HT1080 (cell line): ENCODE measurements around the gene TCTN3. TPM values are rescaled to one million over a fixed set of nuclear protein-coding genes. Genes with fewer than 3 reads are reported as not detected.
"Not testable (repeated sequence)": the region's sequence is repeated elsewhere in the genome, so short reads cannot be mapped to it uniquely, and the experiment has no call there.

Experiments used
- DNase-seq: peaks from one replicate; pipeline ENCODE4 v3.0.0-alpha.2; 2015; ENCODE audit warnings: low read depth
- polyA plus RNA-seq, 2 experiments: library from polyadenylated mRNA; depleted of rRNA; stranded (reverse); fragments of >200 nt; gene quantifications; 2 replicates each; pipeline ENCODE4 v1.2.3, GENCODE V29; 2015
- total RNA-seq: library from RNA; depleted of rRNA; stranded (reverse); fragments of >200 nt; shearing (Covaris generic); gene quantifications from 2 replicates; pipeline ENCODE4 v1.2.3, GENCODE V29; 2014; rRNA removed

The TCTN3 gene, protein sequence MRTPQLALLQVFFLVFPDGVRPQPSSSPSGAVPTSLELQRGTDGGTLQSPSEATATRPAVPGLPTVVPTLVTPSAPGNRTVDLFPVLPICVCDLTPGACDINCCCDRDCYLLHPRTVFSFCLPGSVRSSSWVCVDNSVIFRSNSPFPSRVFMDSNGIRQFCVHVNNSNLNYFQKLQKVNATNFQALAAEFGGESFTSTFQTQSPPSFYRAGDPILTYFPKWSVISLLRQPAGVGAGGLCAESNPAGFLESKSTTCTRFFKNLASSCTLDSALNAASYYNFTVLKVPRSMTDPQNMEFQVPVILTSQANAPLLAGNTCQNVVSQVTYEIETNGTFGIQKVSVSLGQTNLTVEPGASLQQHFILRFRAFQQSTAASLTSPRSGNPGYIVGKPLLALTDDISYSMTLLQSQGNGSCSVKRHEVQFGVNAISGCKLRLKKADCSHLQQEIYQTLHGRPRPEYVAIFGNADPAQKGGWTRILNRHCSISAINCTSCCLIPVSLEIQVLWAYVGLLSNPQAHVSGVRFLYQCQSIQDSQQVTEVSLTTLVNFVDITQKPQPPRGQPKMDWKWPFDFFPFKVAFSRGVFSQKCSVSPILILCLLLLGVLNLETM
- 24.0 and 33.0 TPM in 2 replicates for total RNA-seq
- polyA plus RNA-seq (2015; cell fraction: cytosol; rRNA removed): 36.1 and 39.3 TPM in 2 replicates
- 42.7 and 43.4 TPM in 2 replicates for polyA plus RNA-seq (2015; cell fraction: nucleus; rRNA removed)

DNA sequence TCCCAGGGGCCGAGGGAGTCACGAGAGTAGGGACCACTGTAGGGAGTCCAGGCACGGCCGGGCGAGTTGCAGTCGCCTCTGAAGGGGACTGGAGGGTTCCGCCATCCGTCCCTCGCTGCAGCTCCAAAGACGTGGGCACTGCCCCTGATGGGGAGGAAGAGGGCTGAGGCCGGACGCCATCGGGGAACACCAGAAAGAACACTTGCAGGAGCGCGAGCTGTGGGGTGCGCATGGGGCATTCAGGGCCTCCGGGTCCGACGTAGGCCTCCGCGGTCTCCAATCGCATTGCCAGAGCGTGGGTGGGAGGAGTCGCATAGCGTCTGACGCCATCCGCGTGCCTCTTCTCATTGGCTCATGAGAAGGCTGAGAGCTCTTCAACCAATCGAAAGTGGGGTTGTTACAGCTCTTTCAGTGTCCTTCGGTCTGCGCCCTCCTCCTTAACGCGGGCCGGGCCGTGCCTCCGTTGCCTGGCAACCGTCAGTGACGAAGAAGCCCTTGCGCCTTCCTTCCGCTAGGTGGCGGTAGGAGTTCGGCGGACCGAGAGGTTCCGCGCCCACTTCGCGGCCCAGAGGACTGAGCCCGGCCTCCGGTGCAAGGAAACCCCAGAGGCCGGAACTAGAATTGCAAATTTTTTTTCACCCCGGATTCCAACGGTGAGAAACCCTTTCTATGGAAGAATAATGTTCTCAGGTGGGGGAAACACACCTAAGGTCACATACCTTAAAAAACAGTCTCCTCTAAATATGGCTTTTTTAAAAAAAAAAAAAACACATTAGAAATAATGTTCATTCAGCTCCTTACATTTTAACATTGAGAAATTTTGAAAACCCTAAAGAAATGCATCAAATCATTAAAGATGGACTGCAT is at the start of gene TCTN3:
Gene TCTN3, minus strand, starts transcription at position 260 of the 867 bp plus-strand sequence. Its CDS starts 28 bp downstream, at position 232.
- DNase-seq: peak; percentile 99

DNA sequence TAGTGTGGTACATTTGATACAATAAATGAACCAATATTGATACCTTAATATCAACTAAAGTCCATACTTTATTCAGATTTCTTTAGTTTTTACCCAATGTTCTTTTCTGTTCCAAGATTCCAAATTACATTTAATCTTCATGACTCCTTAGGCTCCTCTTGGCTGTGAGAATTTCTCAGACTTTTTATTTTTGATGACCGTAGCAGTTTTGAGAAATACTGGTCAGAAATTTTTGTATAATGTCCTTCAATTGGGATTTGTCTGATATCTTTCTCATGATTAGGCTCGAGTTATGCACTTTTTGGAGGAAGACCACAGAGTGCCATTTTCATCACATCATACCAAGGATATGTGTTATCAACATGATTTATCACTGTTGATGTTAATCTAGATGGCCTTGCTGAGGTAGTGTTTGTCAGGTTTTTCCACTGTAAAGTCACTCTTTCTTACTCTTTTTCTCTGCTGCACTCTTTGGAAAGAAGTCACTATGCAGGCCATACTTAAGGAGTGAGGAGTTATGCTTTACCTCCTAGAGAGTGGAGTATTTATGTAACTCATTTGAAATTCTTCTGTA is 49.3 kb upstream of the TCTN3 start:
- no peak for DNase-seq

DNA sequence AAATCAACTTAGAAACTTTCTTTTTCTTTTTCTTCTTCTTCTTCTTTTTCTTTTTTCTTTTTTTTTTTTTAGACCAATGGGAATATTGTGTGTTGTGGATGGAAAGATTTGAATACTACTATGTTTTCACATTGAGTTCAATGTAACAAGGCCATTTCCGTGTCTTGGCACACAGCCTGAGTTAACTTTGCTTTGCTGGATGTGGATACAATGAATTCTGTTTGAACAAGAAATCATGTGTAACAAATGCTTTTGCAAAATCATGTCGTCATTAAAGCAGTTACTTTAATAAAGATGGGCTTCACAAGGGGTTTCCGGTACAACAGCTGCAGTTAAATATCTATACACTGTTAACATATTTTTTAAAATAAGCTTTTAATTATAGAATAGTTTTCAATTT is 48.8 kb upstream of the TCTN3 start:
- DNase-seq: no peak

DNA sequence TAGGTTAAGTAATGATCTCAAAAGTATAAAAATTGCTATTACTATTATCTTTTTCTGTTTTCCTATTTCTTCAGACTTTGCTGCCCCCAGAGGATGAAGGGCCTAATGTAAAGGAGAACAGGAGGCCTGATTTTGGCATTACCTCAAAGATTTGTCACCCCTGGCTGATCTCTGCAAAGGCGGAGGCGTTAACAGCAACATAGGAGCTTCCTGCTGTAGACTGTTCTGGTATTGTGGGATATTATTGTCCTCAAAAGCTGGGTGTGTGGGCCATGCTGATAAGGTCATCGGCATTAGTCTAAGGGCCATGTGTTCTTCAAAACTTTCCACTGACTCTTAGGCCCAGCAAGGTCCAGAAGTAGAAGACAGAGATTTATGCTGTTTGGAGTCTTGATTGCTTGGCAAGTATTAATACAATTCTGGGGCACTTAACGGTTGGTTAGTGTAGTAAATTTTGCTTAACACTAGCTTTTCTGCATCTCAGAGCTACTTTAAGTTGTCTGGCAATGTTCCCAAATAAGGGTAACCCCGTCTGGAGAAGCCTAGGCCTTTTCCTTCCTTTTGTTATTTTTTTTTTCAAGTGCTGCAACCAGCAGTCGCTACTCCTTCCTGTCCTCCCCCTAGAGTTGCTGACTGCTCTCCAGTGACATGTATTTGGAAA is 48.2 kb upstream of the TCTN3 start:
- peak; percentile 6 for DNase-seq

DNA sequence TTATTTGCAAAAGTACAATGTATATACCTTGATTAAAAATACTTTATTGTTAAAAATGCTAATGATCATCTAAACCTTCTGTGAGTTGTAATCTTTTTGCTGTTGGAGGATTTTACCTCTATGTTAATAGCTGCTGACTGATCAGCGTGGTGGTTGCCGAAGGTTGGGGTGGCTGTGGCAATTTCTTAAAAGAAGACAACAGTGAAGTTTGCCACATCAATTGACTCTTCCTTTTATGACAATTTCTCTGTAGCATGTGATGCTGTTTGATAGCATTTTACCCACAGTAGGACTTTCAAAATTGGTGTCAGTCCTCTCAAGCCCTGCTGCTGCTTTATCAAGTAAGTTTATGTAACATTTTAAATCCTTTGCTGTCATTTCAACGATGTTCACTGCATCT is 45.3 kb upstream of the TCTN3 start:
- no peak for DNase-seq

DNA sequence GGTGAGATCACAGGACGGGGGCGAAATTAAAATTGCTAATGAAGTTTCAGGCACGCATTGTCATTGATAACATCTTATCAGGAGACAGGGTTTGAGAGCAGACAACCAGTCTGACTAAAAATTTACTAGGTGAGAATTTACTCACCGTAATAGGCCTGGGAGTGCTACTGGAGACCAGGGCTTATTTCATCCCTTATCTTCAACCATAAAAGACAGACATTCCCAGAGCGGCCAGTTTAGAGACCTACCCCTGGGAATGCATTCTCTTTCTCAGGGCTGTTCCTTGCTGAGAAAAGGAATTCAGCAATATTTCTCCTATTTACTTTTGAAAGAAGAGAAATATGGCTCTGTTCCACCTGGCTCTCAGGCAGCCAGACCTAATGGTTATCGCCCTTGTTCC is 39.2 kb upstream of the TCTN3 start:
- DNase-seq: not testable (repeated sequence)

DNA sequence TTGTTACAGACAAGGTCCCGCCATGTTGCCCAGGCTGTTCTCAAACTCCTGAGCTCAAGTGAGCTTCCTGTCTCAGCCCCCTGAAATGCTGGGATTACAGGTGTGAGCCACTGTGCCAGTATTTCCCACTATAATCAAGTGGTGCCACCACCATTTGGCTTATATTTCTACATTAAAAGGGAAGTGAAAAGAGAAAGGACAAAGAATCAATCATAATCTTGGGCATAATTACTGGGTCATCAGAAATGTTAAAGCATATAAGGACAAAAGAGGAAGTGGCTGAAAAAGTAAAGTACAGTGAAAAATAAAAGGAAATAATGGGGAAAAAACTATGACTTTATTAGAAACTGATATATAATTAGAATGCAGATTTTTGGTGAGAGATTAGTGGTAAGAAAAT is 36.5 kb upstream of the TCTN3 start:
- DNase-seq: no peak

DNA sequence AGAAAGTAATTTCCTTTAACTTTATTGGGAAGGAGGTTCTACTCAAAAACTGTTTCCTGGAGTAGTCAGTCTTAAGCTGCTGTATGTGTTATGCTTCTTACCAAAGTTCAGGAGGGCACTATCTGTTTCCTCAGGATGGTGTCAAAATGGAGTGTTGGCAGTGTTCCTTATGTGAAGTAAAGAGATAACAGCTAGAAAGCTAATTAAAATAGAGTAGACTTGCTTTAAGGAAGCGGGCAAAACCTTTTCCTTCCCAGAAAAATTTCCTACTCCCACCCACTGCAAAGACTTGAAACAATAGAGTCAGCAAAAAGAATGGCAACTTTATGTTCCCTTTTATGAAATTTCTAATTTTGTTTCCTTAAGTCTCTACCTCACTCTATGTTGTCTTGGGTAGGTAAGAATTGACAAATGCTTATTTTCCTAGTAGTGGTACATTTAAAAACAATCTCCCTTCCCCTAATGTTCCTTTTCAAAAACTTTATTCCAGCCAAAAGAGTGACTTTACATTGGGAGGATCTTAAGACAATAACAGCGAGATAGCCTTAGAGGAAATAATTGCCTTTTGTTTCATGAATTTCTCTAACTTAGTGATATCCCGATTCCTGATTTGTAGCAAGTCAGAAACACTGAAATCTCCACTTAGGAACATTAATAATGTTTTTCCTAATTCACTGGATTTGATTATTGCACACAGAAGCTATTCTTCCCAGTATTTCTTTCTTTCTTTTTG is 35.8 kb upstream of the TCTN3 start:
- DNase-seq: no peak

DNA sequence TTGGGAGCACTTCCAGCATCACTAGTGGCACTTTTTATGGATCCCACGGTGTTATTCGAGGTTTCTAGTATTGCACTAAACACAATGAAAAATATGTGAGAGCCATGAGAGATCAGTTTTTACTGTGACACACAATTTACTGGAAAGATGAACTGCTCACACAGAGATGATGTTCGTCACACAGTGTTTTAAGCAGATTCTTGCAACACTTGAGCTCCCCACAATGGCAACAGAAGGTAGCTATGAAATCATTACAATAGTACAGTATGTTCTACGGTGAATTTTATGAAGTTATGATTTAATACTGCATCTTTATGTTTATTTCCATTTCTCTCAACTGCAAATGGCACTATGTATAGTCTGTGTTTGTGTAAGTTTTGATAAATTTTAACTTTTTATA is 34.8 kb upstream of the TCTN3 start:
- no peak for DNase-seq

DNA sequence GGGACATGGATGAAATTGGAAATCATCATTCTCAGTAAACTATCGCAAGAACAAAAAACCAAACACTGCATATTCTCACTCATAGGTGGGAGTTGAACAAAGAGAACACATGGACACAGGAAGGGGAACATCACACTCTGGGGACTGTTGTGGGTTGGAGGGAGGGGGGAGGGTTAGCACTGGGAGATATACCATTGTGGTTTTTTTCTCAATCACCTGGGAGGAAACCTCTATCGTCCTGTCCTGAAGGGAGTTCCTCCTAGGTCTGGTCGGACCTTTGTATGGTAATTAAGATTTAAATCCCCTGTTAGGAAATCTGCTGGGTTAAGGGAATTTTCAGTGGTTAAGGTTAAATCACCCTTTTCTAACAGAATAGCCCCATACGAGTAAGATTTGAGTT is 28.8 kb upstream of the TCTN3 start:
- DNase-seq: not testable (repeated sequence)

DNA sequence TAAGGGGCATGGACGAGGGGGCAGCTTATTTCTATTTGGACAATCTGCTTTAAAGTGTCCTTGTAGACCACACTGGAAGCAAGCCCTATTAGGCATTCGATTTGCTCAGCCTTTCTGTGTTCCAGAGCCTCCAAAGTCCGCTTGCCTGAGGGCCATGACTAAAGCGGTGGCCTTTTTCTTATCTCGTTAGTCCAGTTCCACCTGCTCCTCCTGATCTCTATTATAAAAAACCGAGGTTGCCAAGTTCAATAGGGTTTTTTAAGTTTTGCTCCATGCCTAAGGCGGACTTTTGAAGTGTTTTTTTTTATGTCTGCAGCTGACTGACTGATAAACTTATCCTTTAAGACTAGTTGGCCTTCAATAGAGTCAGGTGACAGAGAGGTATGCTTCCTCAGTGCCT is 27.0 kb upstream of the TCTN3 start:
- DNase-seq: not testable (repeated sequence)

DNA sequence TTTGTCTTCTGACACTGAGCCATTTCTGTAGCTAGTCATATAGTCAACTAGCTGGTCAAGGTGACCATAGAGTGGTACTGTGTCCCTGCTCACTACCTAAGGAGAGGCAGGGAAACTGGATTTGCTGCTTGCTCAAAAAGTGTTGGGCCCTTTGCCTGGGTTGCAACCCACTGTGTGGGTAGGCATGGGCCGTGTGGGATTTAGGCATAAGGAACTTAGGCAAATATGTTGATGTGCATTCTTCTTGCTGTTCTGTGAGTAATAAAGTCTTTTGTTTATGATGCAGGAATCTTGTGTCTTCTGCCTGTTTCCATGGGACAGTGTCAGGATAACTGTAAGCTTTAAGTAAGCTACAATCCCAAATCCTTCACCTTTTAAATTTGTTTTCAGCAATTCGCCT is 23.1 kb upstream of the TCTN3 start:
- no peak for DNase-seq

DNA sequence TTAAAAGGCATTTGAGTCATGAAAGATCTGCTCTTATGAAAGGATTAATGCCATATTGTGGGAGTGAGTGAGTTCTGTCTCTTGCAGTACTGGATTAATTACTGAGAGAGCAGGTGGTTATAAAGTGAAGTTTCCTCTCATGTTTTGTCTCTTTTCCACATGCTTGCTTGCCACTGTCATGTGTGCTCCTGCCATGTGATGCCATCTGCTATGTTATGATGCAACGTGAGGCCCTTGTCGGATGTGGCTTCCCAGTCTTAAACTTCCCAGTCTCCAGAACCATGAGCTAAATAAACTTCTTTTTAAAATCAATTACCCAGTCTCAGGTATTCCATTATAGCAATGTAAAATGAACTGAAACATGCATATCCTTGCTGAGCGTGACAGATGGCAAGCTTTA is 22.7 kb upstream of the TCTN3 start:
- DNase-seq: no peak

DNA sequence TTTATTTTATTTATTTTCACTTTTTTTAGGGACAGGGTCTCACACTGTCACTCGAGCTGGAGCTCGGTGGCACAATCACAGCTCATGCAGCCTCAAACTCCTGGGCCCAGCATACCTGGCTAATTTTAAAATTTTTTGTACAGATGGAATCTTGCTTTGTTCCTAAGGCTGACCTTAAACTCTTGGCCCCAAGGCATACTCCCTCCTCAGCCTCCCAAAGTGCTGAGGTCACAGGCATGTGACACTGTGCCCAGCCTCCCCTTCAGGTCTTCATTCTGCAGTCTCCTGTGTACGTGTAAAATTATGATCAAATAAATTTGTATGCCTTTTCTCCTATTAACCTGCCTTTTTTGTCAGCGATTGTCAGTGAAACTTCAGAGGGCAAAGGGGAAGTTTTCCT is 17.8 kb upstream of the TCTN3 start:
- DNase-seq: no peak

DNA sequence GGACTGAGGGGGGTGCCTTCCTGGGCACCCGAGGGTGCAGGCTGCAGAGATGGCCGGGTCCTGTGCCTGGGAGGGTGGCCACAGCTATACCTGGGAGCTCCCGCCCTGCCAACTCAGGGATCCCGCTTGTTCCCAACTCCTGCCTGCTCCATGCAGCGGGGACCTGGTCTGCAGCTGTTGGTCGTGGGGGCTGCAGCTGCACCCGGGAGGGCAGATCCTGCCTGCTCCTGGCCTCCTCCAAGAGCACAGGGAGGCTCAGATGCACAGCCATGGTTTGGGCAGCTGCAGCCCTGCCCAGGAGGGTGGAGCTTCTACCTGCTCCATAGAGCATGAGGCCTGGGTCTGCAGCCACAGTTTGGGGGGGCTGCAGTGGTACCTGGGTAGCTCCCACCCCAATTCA is 13.3 kb upstream of the TCTN3 start:
- no peak for DNase-seq

DNA sequence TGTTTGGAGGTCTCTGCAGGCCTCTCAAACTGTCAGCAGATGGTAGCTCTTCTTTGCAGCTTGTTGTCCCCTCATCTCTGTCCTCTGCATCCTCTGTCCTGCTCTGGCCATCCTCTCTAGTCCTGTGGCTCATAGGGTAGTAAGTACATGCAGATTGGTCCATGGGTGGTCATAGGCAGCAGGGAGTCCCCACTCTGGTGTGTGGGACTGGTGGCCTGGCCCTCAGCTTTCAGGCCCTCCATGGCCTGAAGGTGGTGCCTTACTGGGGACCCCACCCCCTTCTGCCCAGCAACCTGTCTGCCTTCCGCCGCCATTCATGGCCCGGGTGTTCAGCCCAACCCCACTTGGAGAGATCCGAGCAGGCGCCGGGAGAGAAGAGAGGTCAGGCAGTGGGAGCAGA is 12.8 kb upstream of the TCTN3 start:
- DNase-seq: no peak

DNA sequence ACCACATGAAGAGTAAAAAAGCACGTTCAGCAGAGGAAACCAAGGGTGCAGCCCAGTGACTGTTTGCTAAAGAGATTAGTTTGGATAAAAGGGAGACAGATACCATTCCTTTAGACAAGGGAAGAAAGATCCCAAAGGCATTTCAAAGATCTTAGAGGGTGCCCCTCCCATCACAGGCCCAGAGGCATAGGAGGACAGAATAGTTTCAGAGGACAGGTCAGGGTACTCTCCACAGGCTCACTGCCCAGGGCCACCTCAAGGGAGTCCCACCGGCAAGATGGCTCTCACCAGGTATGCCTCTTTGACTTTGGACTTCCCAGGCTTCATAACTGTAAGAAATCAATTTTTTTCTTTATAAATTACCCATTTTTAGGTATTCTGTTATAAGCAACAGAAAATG is 4.7 kb upstream of the TCTN3 start:
- DNase-seq: no peak

DNA sequence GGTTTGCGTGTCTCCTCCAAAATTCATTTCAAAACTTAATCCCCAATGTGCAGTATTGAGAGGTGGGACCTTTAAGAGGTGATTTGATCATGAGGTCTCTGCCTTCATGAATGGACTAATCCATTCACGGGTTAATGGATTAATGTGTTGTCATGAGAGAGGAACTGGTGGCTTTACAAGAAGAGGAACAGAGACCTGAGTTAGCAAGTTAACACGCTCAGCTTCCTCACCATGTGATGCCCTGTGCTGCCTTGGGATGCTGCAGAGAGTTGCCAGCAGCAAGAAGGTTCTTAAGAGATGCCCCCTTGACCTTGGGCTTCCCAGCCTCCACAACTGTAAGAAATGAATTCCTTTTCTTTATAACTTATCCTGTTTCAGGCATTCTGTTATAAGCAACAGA is 3.7 kb upstream of the TCTN3 start:
- DNase-seq: no peak

DNA sequence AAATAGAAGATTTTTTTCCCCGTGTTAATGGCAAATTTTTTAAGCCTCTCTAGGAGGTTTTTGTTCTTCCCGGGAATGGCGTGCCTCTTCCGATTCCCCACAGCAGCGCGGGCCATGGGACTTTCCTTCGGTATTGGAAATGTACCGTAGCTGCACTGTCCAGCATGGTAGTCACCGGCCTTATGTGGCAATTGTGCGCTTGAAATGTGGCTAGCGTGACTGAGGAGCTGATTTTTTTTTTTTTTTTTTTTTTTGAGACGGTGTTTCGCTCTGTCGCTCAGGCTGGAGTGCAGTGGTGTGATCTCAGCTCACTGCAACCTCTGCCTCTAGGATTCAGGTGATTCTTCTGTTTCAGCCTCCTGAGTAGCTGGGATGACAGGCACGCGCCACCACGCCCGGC is 938 bp upstream of the TCTN3 start:
- no peak for DNase-seq

DNA sequence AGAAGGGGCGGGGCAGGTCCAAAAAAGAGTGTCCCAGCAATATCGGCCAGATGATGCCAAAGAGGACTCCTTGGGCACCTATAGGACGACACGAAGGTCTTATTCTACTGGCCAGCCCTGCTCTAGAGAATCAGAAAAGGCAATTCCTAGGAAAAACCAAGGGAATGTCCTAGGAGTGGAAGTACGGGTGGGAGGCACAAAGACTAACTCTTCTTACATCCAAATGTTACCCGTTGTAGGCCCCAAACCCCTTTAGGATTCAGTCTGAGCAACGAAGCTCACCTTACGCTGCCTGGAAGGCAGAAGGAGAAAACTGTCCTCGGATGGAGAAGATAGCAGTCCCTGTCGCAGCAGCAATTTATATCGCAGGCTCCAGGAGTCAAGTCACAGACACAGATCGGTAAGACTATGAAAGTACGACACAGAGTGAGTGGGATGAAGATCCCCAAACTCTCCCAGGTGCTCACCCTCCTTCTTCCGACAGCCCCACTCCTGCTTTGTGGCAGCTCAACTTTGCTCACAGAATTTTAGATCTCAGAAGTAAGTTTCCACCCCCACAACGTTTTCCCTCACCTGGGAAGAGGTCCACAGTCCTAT is 558 bp downstream of the TCTN3 start:
- no peak for DNase-seq
